ENCODE measurements around the gene CTSC. TPM values are rescaled to one million over a fixed set of nuclear protein-coding genes. Genes with fewer than 3 reads are reported as not detected.

Gene CTSC
- total RNA-seq, 2 experiments from 2014 or later = 211 to 219 TPM

GRCh38 chr11:88315981-88316441 lies 21.5 kb downstream of the CTSC start:
- no peak for ATAC-seq
- ChIA-PET CTCF (interaction anchor here (0.6 kb wide), 1 partner anchor 62 kb away, joined by 3 read pairs; no protein-coding TSS in a partner anchor), POLR2A (no interaction called here)
- Mint-ChIP-seq H3K9me3 (ENCODE audit: insufficient read depth) (no peaks in the 10 kb centered on the region), H3K4me3 (no peak overlapping the region), H3K36me3 (ENCODE audit: low read depth) (peaks cover 74% of the 10 kb centered on the region), H3K27ac (no peak overlapping the region), H3K4me1 (ENCODE audit: low read depth) (peaks cover 31% of the 10 kb centered on the region), H3K27me3 (ENCODE audit: low read depth) (no peaks in the 10 kb centered on the region)
- no peak for DNase-seq

- DNase-seq (no peak), ATAC-seq (no peak)
- ChIA-PET CTCF (no interaction called here), POLR2A (no interaction called here)
- Mint-ChIP-seq H3K4me3 (no peak overlapping the region), H3K27me3 (ENCODE audit: low read depth) (no peaks in the 10 kb centered on the region), H3K36me3 (ENCODE audit: low read depth) (peaks cover 75% of the 10 kb centered on the region), H3K9me3 (ENCODE audit: insufficient read depth) (no peaks in the 10 kb centered on the region), H3K27ac (peak overlapping the region; percentile 54), H3K4me1 (ENCODE audit: low read depth) (peaks cover 30% of the 10 kb centered on the region)
These were observed 22.5 kb downstream of the CTSC start for GRCh38 chr11:88315015-88315414.

- no peak for DNase-seq
- POLR2A ChIA-PET = no interaction called here
- H3K4me1 Mint-ChIP-seq (ENCODE audit: low read depth) = peaks cover 28% of the 10 kb centered on the region
- H3K36me3 Mint-ChIP-seq (ENCODE audit: low read depth) = peaks cover 83% of the 10 kb centered on the region
- no peak overlapping the region for H3K27ac Mint-ChIP-seq
- H3K27me3 Mint-ChIP-seq (ENCODE audit: low read depth) = no peaks in the 10 kb centered on the region
- ATAC-seq = no peak
- H3K4me3 Mint-ChIP-seq = no peak overlapping the region
- H3K9me3 Mint-ChIP-seq (ENCODE audit: insufficient read depth) = no peaks in the 10 kb centered on the region
- CTCF ChIA-PET = no interaction called here
These were observed 24.1 kb downstream of the CTSC start for GRCh38 chr11:88313441-88313840.

- H3K36me3 Mint-ChIP-seq (ENCODE audit: low read depth) = peaks cover 82% of the 10 kb centered on the region
These were observed 24.9 kb downstream of the CTSC start for GRCh38 chr11:88312628-88313027.

GRCh38 chr11:88310246-88310645 lies 27.3 kb downstream of the CTSC start:
- ChIA-PET CTCF (no interaction called here), POLR2A (no interaction called here)
- ATAC-seq = no peak
- Mint-ChIP-seq H3K4me1 (ENCODE audit: low read depth) (peaks cover 30% of the 10 kb centered on the region), H3K27ac (no peak overlapping the region), H3K27me3 (ENCODE audit: low read depth) (no peaks in the 10 kb centered on the region), H3K9me3 (ENCODE audit: insufficient read depth) (peaks cover 8% of the 10 kb centered on the region), H3K36me3 (ENCODE audit: low read depth) (peaks cover 86% of the 10 kb centered on the region), H3K4me3 (no peak overlapping the region)
- no peak for DNase-seq

More at GRCh38 chr11:88312628-88313027, 24.9 kb downstream of the CTSC start:
- no peaks in the 10 kb centered on the region for H3K27me3 Mint-ChIP-seq (ENCODE audit: low read depth)
- H3K4me1 Mint-ChIP-seq (ENCODE audit: low read depth) = peaks cover 25% of the 10 kb centered on the region
- H3K9me3 Mint-ChIP-seq (ENCODE audit: insufficient read depth) = no peaks in the 10 kb centered on the region
- ATAC-seq (no peak), DNase-seq (no peak)
- H3K27ac Mint-ChIP-seq = peak overlapping the region; percentile 37
- ChIA-PET CTCF (no interaction called here), POLR2A (no interaction called here)
- no peak overlapping the region for H3K4me3 Mint-ChIP-seq

- Mint-ChIP-seq H3K4me3 (no peak overlapping the region), H3K9me3 (ENCODE audit: insufficient read depth) (peaks cover 8% of the 10 kb centered on the region), H3K4me1 (ENCODE audit: low read depth) (peaks cover 23% of the 10 kb centered on the region), H3K27me3 (ENCODE audit: low read depth) (no peaks in the 10 kb centered on the region), H3K27ac (no peak overlapping the region), H3K36me3 (ENCODE audit: low read depth) (peaks cover 87% of the 10 kb centered on the region)
- CTCF ChIA-PET = interaction anchor here (1.2 to 1.6 kb wide), 2 partner anchors 11 to 21 kb away, joined by 4 read pairs; no protein-coding TSS in a partner anchor
- ATAC-seq = no peak
- POLR2A ChIA-PET = interaction anchor here (1.8 kb wide), 1 partner anchor 28 kb away, joined by 7 read pairs; no protein-coding TSS in a partner anchor
- no peak for DNase-seq
These were observed 29.0 kb downstream of the CTSC start for GRCh38 chr11:88308576-88308975.

GRCh38 chr11:88307749-88308425 lies 29.6 kb downstream of the CTSC start:
- POLR2A ChIA-PET = interaction anchor here (1.8 kb wide), 1 partner anchor 28 kb away, joined by 7 read pairs; no protein-coding TSS in a partner anchor
- peaks cover 8% of the 10 kb centered on the region for H3K9me3 Mint-ChIP-seq (ENCODE audit: insufficient read depth)
- CTCF ChIA-PET = interaction anchor here (1.1 to 1.6 kb wide), 3 partner anchors 12 to 22 kb away, joined by 3 to 4 read pairs (median 4); no protein-coding TSS in a partner anchor
- DNase-seq (no peak), ATAC-seq (no peak)
- H3K27me3 Mint-ChIP-seq (ENCODE audit: low read depth) = no peaks in the 10 kb centered on the region
- peaks cover 24% of the 10 kb centered on the region for H3K4me1 Mint-ChIP-seq (ENCODE audit: low read depth)
- peaks cover 88% of the 10 kb centered on the region for H3K36me3 Mint-ChIP-seq (ENCODE audit: low read depth)
- no peak overlapping the region for H3K27ac Mint-ChIP-seq
- no peak overlapping the region for H3K4me3 Mint-ChIP-seq

- ChIA-PET CTCF (interaction anchor here (1.1 kb wide), 1 partner anchor 18 kb away, joined by 3 read pairs; no protein-coding TSS in a partner anchor), POLR2A (interaction anchor here (0.6 kb wide), 2 partner anchors 24 to 339 kb away, joined by 3 to 6 read pairs; no protein-coding TSS in a partner anchor)
- Mint-ChIP-seq H3K4me1 (ENCODE audit: low read depth) (peaks cover 26% of the 10 kb centered on the region), H3K27me3 (ENCODE audit: low read depth) (no peaks in the 10 kb centered on the region), H3K36me3 (ENCODE audit: low read depth) (peaks cover 86% of the 10 kb centered on the region), H3K9me3 (ENCODE audit: insufficient read depth) (peaks cover 8% of the 10 kb centered on the region), H3K27ac (no peak overlapping the region), H3K4me3 (no peak overlapping the region)
- DNase-seq (no peak), ATAC-seq (no peak)
These were observed 30.8 kb downstream of the CTSC start for GRCh38 chr11:88306785-88307184.

GRCh38 chr11:88305430-88305829 lies 32.1 kb downstream of the CTSC start:
- peaks cover 89% of the 10 kb centered on the region for H3K36me3 Mint-ChIP-seq (ENCODE audit: low read depth)
- no peak overlapping the region for H3K27ac Mint-ChIP-seq
- POLR2A ChIA-PET = interaction anchor here (0.5 to 1.1 kb wide), 2 partner anchors 10 to 32 kb away, joined by 3 read pairs; partner anchors contain the start of gene CTSC
- no peaks in the 10 kb centered on the region for H3K27me3 Mint-ChIP-seq (ENCODE audit: low read depth)
- CTCF ChIA-PET = no interaction called here
- peaks cover 8% of the 10 kb centered on the region for H3K9me3 Mint-ChIP-seq (ENCODE audit: insufficient read depth)
- H3K4me1 Mint-ChIP-seq (ENCODE audit: low read depth) = peaks cover 38% of the 10 kb centered on the region
- DNase-seq (no peak), ATAC-seq (no peak)
- H3K4me3 Mint-ChIP-seq = no peak overlapping the region

- CTCF ChIA-PET = no interaction called here
- H3K27ac Mint-ChIP-seq = no peak overlapping the region
- POLR2A ChIA-PET = interaction anchor here (0.6 kb wide), 1 partner anchor 253 kb away, joined by 3 read pairs; no protein-coding TSS in a partner anchor
These were observed 33.2 kb downstream of the CTSC start for GRCh38 chr11:88304352-88304751.

GRCh38 chr11:88303037-88303436 lies 34.5 kb downstream of the CTSC start:
- peaks cover 36% of the 10 kb centered on the region for H3K4me1 Mint-ChIP-seq (ENCODE audit: low read depth)
- no peak overlapping the region for H3K4me3 Mint-ChIP-seq

More at GRCh38 chr11:88304352-88304751, 33.2 kb downstream of the CTSC start:
- peaks cover 92% of the 10 kb centered on the region for H3K36me3 Mint-ChIP-seq (ENCODE audit: low read depth)
- no peak for ATAC-seq
- H3K4me1 Mint-ChIP-seq (ENCODE audit: low read depth) = peaks cover 36% of the 10 kb centered on the region
- H3K4me3 Mint-ChIP-seq = no peak overlapping the region
- peaks cover 8% of the 10 kb centered on the region for H3K9me3 Mint-ChIP-seq (ENCODE audit: insufficient read depth)
- no peaks in the 10 kb centered on the region for H3K27me3 Mint-ChIP-seq (ENCODE audit: low read depth)
- DNase-seq = no peak

GRCh38 chr11:88301488-88302140 lies 35.9 kb downstream of the CTSC start:
- POLR2A ChIA-PET = interaction anchor here (0.7 kb wide), 1 partner anchor 36 kb away, joined by 3 read pairs; the partner anchor contains the start of gene CTSC
- peaks cover 36% of the 10 kb centered on the region for H3K4me1 Mint-ChIP-seq (ENCODE audit: low read depth)

More at GRCh38 chr11:88303037-88303436, 34.5 kb downstream of the CTSC start:
- H3K27me3 Mint-ChIP-seq (ENCODE audit: low read depth) = no peaks in the 10 kb centered on the region
- POLR2A ChIA-PET = interaction anchor here (0.7 to 1.4 kb wide), 2 partner anchors 26 to 34 kb away, joined by 3 to 5 read pairs; partner anchors contain the start of gene CTSC
- no peak for ATAC-seq
- no peak for DNase-seq
- H3K27ac Mint-ChIP-seq = no peak overlapping the region
- CTCF ChIA-PET = no interaction called here
- H3K9me3 Mint-ChIP-seq (ENCODE audit: insufficient read depth) = peaks cover 8% of the 10 kb centered on the region
- H3K36me3 Mint-ChIP-seq (ENCODE audit: low read depth) = peaks cover 91% of the 10 kb centered on the region

More at GRCh38 chr11:88301488-88302140, 35.9 kb downstream of the CTSC start:
- Mint-ChIP-seq H3K27ac (peak overlapping the region; percentile 45), H3K27me3 (ENCODE audit: low read depth) (no peaks in the 10 kb centered on the region), H3K36me3 (ENCODE audit: low read depth) (peaks cover 93% of the 10 kb centered on the region), H3K9me3 (ENCODE audit: insufficient read depth) (peaks cover 8% of the 10 kb centered on the region), H3K4me3 (no peak overlapping the region)
- DNase-seq (no peak), ATAC-seq (no peak)
- CTCF ChIA-PET = interaction anchor here (1.6 kb wide), 1 partner anchor 243 kb away, joined by 3 read pairs; no protein-coding TSS in a partner anchor

Data from activated CD8-positive, alpha-beta T cell treated with anti-CD3 and anti-CD28 coated beads, Interleukin-2, amount 10 ng/mL, durations not matched to agents 7 days and 5 days (primary cell).